OCI-LY7 (cell line): ENCODE measurements around the gene SMAD5.

Experiments
- EZH2phosphoT487 ChIP-seq: fragments of 200-600 bp; sonication (generic); IDR thresholded peaks from 2 replicates; pipeline ENCODE4 v1.6.1; 2018; ENCODE audit warnings: low read depth, borderline replicate concordance, mild to moderate bottlenecking, mixed run types, antibody characterized with exemption, low read length, moderate library complexity, mixed read lengths
- TF ChIP-seq, protein P1 (sequence below): fragments of 200-600 bp; sonication (generic); conservative IDR thresholded peaks from 2 replicates; pipeline ENCODE4 v1.5.1; 2014; ENCODE audit warnings: mild to moderate bottlenecking, antibody characterized with exemption, low read length, moderate library complexity, mixed read lengths

DNA sequence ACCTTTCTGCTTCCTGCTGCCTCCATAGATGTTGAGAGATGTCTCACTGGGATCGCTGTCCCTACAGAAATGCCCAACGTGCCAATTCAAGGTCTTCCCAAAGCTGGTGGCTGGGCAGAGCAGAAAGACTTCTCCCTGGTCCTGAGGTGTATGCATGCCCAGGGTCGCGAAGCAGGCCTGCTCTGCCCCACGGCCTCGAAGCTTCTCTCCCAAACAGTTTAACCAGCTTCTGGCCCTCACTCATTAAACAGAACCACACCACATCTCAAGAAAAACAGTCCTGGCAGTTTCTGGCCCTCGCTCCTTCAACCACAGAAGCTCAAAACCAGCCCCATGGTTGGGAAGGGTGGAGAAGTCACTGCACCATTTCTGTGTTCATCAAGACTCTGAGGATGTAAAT, 75.0 kb downstream of the SMAD5 start:
- TF ChIP-seq, protein P1, sequence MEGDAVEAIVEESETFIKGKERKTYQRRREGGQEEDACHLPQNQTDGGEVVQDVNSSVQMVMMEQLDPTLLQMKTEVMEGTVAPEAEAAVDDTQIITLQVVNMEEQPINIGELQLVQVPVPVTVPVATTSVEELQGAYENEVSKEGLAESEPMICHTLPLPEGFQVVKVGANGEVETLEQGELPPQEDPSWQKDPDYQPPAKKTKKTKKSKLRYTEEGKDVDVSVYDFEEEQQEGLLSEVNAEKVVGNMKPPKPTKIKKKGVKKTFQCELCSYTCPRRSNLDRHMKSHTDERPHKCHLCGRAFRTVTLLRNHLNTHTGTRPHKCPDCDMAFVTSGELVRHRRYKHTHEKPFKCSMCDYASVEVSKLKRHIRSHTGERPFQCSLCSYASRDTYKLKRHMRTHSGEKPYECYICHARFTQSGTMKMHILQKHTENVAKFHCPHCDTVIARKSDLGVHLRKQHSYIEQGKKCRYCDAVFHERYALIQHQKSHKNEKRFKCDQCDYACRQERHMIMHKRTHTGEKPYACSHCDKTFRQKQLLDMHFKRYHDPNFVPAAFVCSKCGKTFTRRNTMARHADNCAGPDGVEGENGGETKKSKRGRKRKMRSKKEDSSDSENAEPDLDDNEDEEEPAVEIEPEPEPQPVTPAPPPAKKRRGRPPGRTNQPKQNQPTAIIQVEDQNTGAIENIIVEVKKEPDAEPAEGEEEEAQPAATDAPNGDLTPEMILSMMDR: no peak
- TF ChIP-seq EZH2phosphoT487: no peak
